ENCODE results near the gene STON1.
"Not testable (repeated sequence)": the region's sequence is repeated elsewhere in the genome, so short reads cannot be mapped to it uniquely, and the experiment has no call there.

Gene STON1

DNA sequence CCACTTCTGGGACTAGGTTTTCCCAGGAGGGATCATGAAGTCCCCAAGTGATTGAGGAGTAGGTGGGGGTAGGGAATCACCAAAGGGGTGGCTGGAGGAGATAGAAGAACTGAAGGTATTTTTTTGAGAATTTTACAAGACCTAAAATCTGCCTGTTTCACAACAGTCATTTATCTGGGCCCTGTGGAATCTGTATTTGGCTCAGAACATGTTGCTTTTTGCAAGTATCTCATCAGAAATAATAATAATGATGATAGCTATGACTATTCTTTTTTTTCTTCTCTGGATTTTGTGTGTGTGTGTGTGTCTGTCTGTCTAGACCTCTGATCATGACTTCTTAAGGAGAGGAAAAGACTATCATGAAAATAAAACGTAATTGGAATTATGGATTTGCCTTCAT lies 13.9 kb downstream of the STON1 start:
- Mint-ChIP-seq H3K36me3 (no peaks in the 10 kb centered on the region), H3K27me3 (no peaks in the 10 kb centered on the region), H3K9me3 (no peaks in the 10 kb centered on the region), H3K4me3 (no peak overlapping the region), H3K4me1 (no peaks in the 10 kb centered on the region), H3K27ac (no peak overlapping the region)

DNA sequence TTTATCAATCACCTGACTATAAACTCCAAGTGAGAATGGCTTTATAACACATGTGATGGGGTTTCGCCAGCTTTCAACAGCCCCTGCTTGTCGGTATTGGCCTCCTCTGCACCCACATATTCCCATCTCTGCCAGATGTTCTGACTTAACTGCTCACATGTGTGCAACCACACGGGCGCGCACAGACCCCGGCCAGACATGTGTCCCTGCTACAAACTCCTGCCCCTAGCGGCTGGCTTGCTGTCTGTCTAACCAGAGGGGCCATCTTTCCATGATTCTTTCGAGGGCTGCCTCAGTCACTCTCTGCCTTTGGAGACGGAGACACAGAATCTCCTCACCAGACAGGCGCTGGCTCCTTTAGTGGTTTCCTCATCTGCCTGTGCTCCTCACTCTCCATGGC lies 15.3 kb downstream of the STON1 start:
- Mint-ChIP-seq H3K4me1 (no peaks in the 10 kb centered on the region), H3K36me3 (no peaks in the 10 kb centered on the region), H3K9me3 (no peaks in the 10 kb centered on the region), H3K4me3 (no peak overlapping the region), H3K27ac (no peak overlapping the region), H3K27me3 (no peaks in the 10 kb centered on the region)

DNA sequence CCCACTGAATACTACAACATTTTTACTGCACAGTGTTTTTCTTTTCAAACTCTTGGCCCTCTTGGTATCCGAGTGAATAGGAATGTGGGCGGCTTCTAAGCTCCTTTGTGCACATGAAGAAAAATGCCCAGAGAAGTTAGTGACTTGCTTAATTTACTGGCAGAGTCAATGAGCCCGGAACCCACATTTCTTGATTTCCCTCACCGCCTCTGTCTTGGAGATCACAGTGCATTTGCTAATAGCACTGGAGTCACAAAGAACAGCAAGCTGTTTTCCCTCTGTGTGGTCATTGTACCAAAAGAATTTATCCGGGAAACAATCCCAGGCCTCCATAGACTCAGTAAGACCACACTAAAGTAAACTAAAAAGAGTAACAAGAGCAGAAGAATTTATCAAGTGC lies 18.9 kb downstream of the STON1 start:
- Mint-ChIP-seq H3K27ac (no peak overlapping the region), H3K36me3 (no peaks in the 10 kb centered on the region), H3K9me3 (no peaks in the 10 kb centered on the region), H3K27me3 (no peaks in the 10 kb centered on the region), H3K4me3 (no peak overlapping the region), H3K4me1 (no peaks in the 10 kb centered on the region)

DNA sequence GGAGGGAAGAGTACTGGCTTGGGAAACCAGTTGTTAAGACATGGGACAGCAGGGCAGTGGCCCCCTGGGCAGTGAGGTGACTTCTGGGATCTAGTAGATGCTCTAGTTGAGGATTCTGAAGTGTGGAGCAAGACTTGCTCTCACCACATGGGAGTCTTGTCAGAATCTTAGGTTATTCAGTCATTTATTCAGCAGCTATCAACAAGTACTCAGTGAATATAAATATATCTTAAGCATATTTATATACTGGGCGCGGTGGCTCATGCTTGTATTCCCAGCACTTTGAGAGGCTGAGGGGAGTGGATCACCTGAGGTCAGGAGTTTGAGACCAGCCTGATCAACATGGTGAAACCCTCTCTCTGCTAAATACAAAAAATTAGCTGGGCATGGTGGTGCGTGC lies 20.0 kb downstream of the STON1 start:
- no peaks in the 10 kb centered on the region for H3K36me3 Mint-ChIP-seq
- no peaks in the 10 kb centered on the region for H3K4me1 Mint-ChIP-seq
- H3K27ac Mint-ChIP-seq = no peak overlapping the region
- H3K4me3 Mint-ChIP-seq = no peak overlapping the region
- H3K27me3 Mint-ChIP-seq = no peaks in the 10 kb centered on the region
- H3K9me3 Mint-ChIP-seq = no peaks in the 10 kb centered on the region

DNA sequence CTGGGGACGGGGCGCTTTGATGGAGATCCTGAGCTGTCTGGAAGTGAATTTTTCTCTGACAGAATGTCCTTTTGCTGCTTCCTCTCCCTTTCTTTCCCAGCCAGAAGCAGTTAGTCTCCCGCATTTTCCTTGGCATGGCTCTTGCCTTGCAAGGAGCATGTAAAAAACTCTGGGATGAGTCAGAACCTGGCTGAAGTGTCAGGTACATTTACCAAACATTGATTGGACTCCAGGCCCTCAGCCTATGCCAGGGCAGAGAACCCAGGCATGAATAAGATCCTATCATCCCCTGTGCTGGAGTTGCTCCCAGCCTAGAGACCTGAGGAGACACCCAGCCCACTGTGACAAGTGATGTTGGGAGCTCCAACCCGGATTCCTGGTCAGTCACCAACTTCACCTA lies 21.6 kb downstream of the STON1 start:
- no peak overlapping the region for H3K27ac Mint-ChIP-seq
- H3K36me3 Mint-ChIP-seq = no peaks in the 10 kb centered on the region
- H3K27me3 Mint-ChIP-seq = no peaks in the 10 kb centered on the region
- no peaks in the 10 kb centered on the region for H3K9me3 Mint-ChIP-seq
- no peaks in the 10 kb centered on the region for H3K4me1 Mint-ChIP-seq
- no peak overlapping the region for H3K4me3 Mint-ChIP-seq

DNA sequence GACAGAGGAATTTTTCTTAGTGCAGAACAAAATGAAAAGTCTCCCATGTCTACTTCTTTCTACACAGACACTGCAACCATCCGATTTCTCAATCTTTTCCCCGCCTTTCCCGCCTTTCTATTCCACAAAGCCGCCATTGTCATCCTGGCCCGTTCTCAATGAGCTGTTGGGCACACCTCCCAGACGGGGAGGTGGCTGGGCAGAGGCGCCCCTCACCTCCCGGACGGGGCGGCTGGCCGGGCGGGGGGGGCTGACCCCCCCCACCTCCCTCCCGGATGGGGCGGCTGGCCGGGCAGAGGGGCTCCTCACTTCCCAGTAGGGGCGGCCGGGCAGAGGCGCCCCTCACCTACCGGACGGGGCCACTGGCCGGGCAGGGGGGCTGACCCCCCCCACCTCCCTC lies 25.1 kb downstream of the STON1 start:
- not testable (repeated sequence) for H3K4me1 Mint-ChIP-seq, H3K27me3 Mint-ChIP-seq, H3K4me3 Mint-ChIP-seq, H3K9me3 Mint-ChIP-seq, H3K36me3 Mint-ChIP-seq, H3K27ac Mint-ChIP-seq

DNA sequence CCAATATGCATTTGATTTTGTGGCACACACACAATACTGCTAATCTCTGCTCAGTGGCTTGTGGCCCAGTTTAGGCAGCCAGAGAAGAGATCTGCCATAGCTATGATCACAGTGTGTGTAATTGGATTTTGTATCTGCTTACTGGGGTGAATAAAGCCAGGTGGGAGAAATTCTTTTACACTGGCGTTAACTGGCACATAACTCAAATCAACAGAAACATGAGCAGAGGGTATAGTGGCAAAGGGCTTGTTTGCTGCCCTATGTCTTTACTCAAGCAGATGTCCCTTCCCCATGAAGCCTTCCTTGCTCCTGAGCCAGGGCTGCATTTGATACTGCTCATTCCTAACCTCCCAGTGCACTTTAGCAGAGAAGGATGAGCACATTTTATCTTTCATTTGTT lies 28.5 kb downstream of the STON1 start:
- no peak overlapping the region for H3K4me3 Mint-ChIP-seq
- H3K9me3 Mint-ChIP-seq = no peaks in the 10 kb centered on the region
- H3K27ac Mint-ChIP-seq = no peak overlapping the region
- no peaks in the 10 kb centered on the region for H3K4me1 Mint-ChIP-seq
- H3K36me3 Mint-ChIP-seq = no peaks in the 10 kb centered on the region
- no peaks in the 10 kb centered on the region for H3K27me3 Mint-ChIP-seq

DNA sequence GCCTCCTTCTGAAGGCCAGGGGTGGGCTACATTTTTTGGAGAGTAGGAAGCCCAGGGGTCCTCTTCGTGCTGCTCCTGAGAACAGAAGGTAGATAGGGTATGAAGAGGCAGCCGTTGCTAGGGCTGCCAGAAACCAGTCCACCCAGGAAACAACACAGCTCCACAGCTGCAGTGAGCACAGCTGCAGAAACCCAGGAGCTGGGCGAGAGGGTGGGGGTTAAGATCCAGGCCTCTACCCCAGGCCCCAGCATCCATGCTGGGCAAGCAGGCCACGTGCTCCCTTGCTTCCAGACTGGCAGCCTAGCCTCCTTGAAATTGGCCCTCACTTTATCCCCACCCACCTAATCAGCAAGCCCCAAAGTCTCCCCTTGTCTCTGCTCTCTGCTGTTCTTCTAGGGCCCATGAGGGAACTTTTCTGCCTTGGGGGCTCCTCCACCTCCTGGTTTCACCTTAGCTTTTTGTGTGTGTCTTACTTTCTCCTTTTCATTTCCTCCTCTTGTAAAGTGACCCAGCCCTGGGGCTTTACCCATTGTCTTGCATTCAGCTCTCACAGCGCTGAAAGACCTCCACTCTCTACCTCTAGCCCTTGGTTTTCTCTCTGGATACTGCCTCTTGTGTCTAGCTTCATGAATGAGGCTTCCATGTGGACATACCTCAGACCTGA lies 30.7 kb downstream of the STON1 start:
- no peaks in the 10 kb centered on the region for H3K36me3 Mint-ChIP-seq

DNA sequence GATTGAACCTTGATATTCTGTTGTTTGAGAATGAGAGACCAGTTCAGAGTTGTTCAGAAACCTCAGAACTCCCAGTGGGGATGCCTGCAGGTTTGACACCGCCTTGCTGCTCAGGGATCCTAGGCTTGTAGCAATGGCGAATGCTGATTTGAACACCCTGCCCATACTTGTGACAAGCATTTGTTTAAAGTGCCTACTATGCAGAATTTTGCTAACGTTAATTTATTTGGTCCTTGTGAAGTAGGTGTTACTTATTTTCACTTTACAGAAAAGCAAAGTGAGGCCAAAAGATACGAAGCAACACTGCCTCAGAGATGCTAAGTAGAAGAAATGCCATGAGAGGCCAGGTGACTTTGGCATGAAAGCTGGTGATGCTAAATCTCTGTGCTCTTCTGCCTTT lies 32.3 kb downstream of the STON1 start:
- Mint-ChIP-seq H3K4me1 (no peaks in the 10 kb centered on the region), H3K36me3 (no peaks in the 10 kb centered on the region), H3K27ac (no peak overlapping the region), H3K27me3 (no peaks in the 10 kb centered on the region), H3K4me3 (no peak overlapping the region), H3K9me3 (no peaks in the 10 kb centered on the region)

More for the DNA sequence above, 30.7 kb downstream of the STON1 start:
- no peaks in the 10 kb centered on the region for H3K27me3 Mint-ChIP-seq
- H3K27ac Mint-ChIP-seq = no peak overlapping the region
- H3K9me3 Mint-ChIP-seq = no peaks in the 10 kb centered on the region
- no peak overlapping the region for H3K4me3 Mint-ChIP-seq
- H3K4me1 Mint-ChIP-seq = no peaks in the 10 kb centered on the region

DNA sequence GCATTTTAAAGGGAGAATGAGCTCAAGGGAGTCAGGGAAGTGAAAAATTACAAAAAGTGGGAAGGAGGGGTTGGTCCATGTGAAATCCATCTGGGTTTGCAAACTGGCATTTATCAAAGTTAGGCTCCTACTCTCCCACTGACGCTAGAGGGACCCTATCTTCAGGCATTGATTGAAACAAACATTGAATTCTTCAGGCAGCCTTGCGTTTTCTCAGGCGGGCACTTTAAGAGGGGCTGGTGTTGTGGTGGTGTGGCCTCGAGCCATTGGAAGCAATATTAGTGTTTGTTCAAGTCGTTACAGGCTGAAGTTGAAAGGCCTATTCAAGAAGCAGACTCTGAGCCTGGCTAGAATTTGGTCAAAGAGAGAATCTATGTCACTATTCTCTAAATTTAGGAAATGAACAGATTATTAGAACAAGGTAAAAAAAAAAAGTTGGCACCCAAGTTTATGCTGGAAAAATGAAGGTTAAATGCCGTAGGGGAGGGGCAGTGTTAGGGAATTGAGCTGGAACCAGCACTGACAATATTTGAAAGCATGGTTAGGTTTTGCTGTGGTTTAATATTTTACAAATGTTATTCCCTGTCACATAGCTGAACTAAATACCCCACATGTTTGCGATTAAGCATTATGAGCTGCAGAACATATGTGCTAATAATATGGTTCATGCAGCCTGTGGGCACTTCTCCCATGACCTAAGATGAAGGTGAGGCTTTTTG lies 36.8 kb downstream of the STON1 start:
- H3K27ac Mint-ChIP-seq = no peak overlapping the region
- no peaks in the 10 kb centered on the region for H3K27me3 Mint-ChIP-seq
- no peaks in the 10 kb centered on the region for H3K9me3 Mint-ChIP-seq
- peaks cover 5% of the 10 kb centered on the region for H3K4me1 Mint-ChIP-seq
- H3K4me3 Mint-ChIP-seq = no peak overlapping the region
- no peaks in the 10 kb centered on the region for H3K36me3 Mint-ChIP-seq

DNA sequence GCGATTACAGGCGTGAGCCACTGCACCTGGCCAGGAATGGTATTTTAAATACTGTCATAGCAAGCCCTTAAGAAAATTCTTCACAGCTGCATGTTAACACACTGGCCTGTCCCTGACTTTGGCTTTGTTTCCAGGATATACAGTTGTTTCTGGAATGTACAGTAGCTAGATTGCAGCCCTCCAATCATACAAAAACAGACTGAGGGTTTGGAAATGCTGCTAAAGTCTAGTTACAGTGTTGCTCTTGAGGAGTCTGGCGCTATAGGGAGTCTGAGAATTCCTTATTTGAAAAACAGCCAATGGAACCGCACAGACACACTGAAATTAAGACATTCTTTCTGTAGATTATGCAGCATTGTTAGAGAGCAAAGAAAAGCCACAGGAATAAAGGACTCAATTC lies 37.7 kb downstream of the STON1 start:
- H3K4me1 Mint-ChIP-seq = peaks cover 5% of the 10 kb centered on the region
- no peak overlapping the region for H3K27ac Mint-ChIP-seq
- H3K9me3 Mint-ChIP-seq = no peaks in the 10 kb centered on the region
- no peaks in the 10 kb centered on the region for H3K27me3 Mint-ChIP-seq
- no peaks in the 10 kb centered on the region for H3K36me3 Mint-ChIP-seq
- H3K4me3 Mint-ChIP-seq = no peak overlapping the region

DNA sequence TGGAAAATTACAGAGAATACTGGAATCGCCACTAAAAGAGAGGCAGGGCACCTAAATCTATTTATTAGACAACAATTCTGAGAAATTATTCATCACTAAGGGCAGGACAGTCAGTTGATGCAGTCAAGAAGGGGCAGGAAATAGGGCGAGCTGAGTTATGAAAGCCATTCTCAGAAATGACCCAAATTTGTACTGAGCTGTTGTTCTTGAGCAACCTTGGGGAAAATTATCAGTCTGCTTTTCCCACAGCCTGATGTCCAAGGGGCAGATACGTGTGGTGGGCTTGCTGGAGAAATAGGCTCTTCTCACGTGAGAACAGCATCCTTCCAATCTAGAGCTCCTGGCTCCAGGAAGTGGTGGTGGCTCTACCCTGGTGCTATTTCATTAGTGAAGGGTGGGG lies 38.6 kb downstream of the STON1 start:
- Mint-ChIP-seq H3K4me3 (no peak overlapping the region), H3K4me1 (peaks cover 5% of the 10 kb centered on the region), H3K36me3 (no peaks in the 10 kb centered on the region), H3K27me3 (no peaks in the 10 kb centered on the region), H3K9me3 (no peaks in the 10 kb centered on the region), H3K27ac (no peak overlapping the region)

DNA sequence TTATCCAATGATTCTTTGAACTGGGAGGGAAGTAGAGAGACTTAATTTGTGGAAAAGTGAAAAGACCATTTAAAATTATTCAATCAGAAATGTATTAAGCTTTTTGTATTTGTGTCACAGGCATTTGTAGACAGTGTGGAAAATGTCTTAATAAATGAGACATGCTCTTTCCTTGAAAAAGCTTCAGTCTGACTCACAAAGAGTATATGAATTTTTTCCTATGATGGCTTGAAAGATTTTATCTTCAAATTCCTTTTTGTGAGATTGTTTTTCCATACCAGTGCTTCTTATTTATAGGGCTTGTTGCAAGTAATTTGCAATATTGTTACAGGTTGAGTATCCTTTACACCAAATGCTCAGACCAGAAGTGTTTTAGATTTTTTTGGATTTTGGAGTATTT lies 39.5 kb downstream of the STON1 start:
- no peaks in the 10 kb centered on the region for H3K36me3 Mint-ChIP-seq
- H3K4me1 Mint-ChIP-seq = peaks cover 5% of the 10 kb centered on the region
- no peaks in the 10 kb centered on the region for H3K9me3 Mint-ChIP-seq
- H3K4me3 Mint-ChIP-seq = no peak overlapping the region
- H3K27ac Mint-ChIP-seq = peak overlapping the region; percentile 6
- H3K27me3 Mint-ChIP-seq = no peaks in the 10 kb centered on the region

DNA sequence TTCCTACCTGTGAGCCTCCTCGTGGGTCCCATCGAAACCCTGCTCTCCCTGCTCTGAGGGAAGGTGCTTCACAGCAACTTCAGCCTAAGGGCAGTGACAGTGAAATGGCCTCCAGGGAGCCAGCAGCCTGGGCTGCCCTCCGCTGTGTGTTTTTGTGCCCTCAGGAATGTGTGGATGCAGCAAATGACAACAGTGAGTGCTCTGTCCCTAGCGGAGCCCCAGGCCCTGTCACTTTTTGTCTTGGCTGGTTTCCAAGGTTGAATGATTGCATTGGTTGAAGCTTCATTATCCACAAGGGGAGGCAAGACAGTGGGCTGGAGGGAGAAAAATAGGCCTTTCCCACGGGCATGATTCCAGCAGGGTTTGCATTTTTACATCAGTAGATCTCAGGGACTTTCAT lies 42.9 kb downstream of the STON1 start:
- H3K9me3 Mint-ChIP-seq = no peaks in the 10 kb centered on the region
- no peaks in the 10 kb centered on the region for H3K27me3 Mint-ChIP-seq
- H3K36me3 Mint-ChIP-seq = no peaks in the 10 kb centered on the region
- H3K4me1 Mint-ChIP-seq = peaks cover 13% of the 10 kb centered on the region
- no peak overlapping the region for H3K4me3 Mint-ChIP-seq
- H3K27ac Mint-ChIP-seq = no peak overlapping the region

DNA sequence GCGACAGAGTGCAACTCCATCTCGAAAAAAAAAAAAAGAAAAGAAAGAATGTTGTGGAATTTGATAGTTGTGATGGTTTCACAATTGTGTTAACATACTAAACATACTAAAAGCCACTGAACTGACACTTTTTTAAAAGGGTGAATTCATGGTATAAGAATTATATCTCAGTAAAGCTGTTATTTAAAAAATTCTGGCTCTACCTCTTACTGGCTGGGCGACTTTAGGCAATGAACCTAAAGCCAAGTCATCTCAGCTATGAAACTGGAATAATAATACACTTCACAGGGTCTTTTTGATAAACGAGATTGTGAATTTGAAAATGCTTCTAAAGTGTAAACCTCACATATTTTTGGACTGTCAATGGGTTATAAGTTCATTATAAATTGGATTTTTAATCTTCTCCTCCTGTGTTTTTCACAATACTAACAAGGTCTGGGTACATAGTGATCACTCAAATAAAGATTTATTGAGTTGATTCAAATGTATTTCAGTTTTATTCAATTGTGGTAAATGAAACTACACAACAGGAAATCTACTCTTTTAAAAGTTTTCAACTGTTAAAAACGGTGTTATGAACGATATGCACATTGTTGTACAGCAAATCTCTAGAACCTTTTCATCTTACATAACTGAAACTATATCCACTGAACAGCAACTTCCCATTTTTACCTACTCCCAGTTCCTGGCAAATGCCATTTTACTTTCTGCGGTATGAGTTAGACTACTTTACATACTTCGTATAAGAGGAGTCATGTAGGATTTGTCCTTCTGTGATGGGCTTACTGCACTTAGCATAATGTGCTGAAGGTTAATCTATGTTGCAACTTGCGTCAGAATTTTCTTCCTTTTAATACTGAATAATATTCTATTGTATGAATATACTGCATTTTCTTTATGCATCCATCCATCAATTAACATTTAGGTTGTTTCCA lies 44.7 kb downstream of the STON1 start:
- no peaks in the 10 kb centered on the region for H3K27me3 Mint-ChIP-seq
- no peaks in the 10 kb centered on the region for H3K36me3 Mint-ChIP-seq
- no peak overlapping the region for H3K4me3 Mint-ChIP-seq
- no peaks in the 10 kb centered on the region for H3K9me3 Mint-ChIP-seq
- peaks cover 7% of the 10 kb centered on the region for H3K4me1 Mint-ChIP-seq
- H3K27ac Mint-ChIP-seq = no peak overlapping the region

DNA sequence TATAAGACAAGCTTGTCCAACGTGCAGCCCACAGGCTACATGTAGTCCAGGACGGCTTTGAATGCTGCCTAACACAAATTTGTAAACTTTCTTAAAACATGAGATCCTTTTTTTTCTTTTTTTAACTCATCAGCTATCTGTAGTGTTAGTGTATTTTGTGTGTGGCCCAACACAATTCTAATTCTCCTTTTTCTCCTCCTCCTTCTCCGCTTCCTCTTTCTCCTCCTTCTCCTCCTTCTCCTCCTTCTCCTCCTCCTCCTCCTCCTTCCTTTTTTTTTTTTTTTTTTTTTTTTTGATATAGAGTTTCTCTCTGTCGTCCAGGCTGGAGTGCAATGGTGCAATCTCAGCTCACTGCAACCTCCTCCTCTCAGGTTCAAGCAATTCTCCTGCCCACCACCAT lies 48.4 kb downstream of the STON1 start:
- H3K36me3 Mint-ChIP-seq = no peaks in the 10 kb centered on the region
- H3K27ac Mint-ChIP-seq = no peak overlapping the region
- peaks cover 7% of the 10 kb centered on the region for H3K4me1 Mint-ChIP-seq
- no peaks in the 10 kb centered on the region for H3K9me3 Mint-ChIP-seq
- no peak overlapping the region for H3K4me3 Mint-ChIP-seq
- H3K27me3 Mint-ChIP-seq = no peaks in the 10 kb centered on the region

All from activated naive CD4-positive, alpha-beta T cell treated with anti-CD3 and anti-CD28 coated beads, Interleukin-2, amount 50 U/mL, for 24 hours (primary cell).